Measurements from ENCODE around the gene TTF2.
"Not testable (repeated sequence)": the region's sequence is repeated elsewhere in the genome, so short reads cannot be mapped to it uniquely, and the experiment has no call there.

The TTF2 gene

DNA sequence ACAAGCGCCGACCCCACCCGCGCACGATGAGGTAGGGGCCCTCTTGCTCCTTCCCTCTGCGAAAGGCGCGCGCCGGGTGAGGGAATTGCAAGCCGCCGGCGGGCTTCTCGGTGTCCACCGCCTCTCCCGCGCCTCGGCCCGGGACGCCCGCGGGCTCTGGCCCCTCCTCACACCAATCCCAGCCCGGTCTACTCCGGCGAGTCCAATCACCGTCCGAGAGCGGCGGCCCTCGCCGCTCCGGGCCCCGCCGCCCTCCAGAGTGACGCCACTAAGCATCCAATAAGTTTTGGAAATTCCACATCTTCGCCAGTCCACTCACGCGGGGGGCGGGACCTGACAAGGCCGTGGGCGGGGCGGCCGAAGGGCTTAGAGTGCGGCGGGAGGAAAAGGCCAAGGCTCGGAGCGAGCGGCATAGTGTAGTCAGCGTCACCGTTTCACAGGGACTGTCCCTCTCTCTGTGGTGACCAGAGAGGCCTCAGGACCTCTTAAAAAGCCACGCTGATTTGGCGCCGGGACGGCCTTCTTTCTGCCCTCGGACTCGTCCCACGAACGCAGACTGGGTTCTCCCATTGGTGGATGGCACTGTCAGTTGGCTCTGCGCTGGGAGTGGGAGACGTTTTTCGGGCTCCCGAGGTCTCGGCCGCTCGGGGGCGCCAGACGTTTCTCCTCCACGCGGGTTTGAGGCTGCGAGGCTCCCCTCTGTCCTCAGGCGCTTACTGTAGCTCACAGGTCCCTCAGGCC is 61.6 kb downstream of the TTF2 start, which contains the start of gene TRIM45:
Gene TRIM45 (minus strand): TSS at position 161 of the 741 bp plus-strand sequence. CDS start 548 bp downstream, outside the sequence.
- peak; percentile 97 for DNase-seq

- no peak for DNase-seq
Observed at GRCh38 chr1:117122330-117123025, 62.4 kb downstream of the TTF2 start.

GRCh38 chr1:117123274-117123673 is 63.1 kb downstream of the TTF2 start:
- no peak for DNase-seq

DNA sequence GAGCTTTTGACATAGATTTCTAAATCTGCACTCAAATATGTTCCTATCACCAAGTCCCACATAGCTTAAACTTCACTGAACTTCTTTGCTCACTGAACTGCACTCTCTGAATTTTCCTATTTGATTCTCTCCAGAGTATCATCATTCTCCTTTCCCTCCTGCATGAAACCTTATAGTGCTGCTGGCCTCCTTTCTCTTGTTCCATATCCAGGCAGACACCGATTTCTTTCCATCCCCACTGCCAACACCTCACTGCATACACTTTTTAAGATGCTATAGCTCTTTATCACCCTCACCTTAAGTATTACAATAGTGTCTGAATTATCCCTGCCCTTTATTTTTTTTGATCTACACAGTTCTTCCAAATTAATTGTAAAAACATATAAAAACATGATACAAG is 64.5 kb downstream of the TTF2 start:
- DNase-seq = no peak

GRCh38 chr1:117127795-117128194 is 67.7 kb downstream of the TTF2 start:
- no peak for DNase-seq

- DNase-seq = peak; percentile 50
Observed at GRCh38 chr1:117128323-117129079, 68.4 kb downstream of the TTF2 start.

DNA sequence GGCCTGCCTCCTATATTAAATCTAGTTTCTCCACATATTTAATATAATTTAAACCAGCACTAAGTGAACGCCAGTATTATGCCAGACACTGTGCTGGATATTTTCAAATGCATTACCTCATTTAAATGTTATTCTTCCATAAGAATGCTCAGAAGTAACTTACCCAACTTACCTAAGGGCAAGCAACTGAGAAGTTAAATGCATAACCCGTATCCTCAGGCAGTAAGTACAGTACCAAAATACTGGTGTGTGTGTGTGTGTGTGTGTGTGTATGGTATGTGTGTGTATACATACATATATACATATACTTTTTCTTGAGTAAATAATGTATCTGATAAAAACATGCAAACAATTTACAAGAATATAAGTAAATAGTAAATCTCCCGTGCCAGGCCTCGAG is 70.4 kb downstream of the TTF2 start:
- no peak for DNase-seq

GRCh38 chr1:117135329-117135728 is 75.2 kb downstream of the TTF2 start:
- DNase-seq = no peak

- no peak for DNase-seq
Observed at GRCh38 chr1:117136749-117137148, 76.6 kb downstream of the TTF2 start.

- no peak for DNase-seq
Observed at GRCh38 chr1:117137281-117137855, 77.2 kb downstream of the TTF2 start.

GRCh38 chr1:117138106-117138505 is 78.0 kb downstream of the TTF2 start:
- no peak for DNase-seq

DNA sequence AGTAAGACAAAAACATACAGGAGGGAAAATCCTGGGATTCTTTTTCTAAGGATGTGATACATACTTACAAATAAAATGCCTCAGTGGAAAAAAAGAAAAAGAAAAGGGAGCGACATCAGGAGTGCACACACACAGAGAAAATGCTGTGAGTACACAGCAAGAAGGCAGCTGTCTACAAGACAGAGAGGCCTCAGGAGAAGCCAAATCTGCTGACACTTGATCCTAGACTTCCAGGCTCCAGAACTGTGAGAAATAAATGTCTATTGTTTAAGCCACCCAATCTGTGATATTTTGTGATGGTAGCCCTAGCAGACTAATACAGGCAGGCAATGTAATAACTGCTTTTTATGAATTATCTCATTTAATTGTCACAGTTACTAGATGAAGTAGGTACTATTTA is 78.4 kb downstream of the TTF2 start:
- no peak for DNase-seq

DNA sequence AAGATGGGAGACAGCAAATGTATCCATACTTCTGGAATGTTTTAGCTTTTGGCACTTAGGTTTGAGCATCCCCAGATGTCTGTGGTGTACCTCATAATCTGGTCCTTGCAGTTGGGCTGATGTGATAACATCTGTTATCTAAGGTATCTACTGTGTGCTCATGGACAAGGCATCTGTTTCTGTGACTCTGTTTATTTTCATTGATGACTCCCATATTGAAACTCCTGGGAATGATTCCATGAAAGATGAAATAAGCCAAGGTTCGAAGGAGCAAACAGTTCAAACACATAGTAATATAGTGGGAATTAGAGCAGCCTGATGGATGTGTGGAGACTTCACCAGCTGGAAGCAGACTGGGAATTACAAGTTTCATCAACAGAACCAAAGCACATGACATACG is 82.1 kb downstream of the TTF2 start:
- DNase-seq = peak; percentile 56

- no peak for DNase-seq
Observed at GRCh38 chr1:117143172-117143571, 83.0 kb downstream of the TTF2 start.

GRCh38 chr1:117143871-117144270 is 83.7 kb downstream of the TTF2 start:
- no peak for DNase-seq

DNA sequence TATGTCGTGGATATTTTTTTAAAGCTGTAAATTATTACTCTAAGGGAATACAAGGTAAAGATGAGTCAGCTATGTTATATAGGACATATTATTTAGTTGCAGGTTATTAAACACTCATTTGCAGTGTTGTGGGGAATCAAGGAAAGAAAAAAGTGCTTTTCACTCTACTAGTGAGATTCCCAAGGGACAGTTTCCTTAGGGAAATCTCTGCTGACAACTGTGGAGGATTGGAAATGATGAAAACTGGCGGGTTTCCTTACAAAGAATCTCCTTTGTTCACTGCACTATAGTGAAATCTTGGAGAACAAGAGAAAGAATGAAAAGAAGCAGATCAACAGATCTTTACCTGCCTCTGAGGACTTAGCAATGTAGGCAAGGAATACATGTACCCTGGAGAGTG is 85.9 kb downstream of the TTF2 start:
- peak; percentile 26 for DNase-seq

- DNase-seq = peak; percentile 98
Observed at GRCh38 chr1:117146575-117147340, 86.6 kb downstream of the TTF2 start.

DNA sequence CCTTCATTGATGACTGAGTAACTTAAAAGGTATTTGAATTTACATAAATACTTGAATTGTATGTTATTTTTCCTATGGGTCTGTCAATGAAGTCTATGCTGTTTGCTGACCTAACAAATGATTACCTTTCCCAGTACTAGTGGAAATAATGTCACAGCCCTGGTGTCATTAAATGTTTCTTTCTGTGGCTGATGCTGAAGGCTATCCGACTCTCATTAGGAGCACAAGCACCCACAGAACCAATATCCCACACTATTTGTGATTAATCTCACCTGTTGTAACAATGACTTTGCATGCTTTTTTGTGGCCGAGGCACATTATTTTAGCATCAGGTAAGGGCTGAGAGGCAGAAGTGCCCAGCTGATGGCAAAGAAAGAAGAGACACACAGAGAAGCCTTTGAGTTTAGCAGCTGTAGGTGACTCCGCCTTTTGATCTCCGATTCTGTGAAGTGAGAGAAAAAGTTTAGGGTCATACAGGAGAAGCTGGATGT is 87.3 kb downstream of the TTF2 start:
- no peak for DNase-seq

GRCh38 chr1:117147856-117148588 is 87.9 kb downstream of the TTF2 start:
- peak; percentile 64 for DNase-seq

DNA sequence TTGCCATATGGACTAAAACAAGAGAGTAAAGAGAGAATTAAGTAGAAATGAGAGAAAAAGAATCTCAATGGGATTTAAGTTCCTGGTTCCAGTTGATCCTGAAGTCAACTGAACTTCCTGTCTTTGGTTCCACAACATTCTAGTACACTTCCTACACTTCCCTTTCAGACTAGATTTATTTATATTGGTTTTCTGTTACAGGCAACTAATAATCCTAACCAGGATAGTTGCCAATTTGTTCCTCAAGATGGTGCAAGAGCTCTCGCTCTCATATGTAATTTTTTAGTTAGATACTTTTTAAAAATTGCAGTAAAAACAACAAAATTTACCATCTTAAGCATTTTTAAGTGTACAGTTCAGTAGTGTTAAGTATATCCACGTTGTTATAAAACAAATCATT is 90.2 kb downstream of the TTF2 start:
- DNase-seq = no peak

DNA sequence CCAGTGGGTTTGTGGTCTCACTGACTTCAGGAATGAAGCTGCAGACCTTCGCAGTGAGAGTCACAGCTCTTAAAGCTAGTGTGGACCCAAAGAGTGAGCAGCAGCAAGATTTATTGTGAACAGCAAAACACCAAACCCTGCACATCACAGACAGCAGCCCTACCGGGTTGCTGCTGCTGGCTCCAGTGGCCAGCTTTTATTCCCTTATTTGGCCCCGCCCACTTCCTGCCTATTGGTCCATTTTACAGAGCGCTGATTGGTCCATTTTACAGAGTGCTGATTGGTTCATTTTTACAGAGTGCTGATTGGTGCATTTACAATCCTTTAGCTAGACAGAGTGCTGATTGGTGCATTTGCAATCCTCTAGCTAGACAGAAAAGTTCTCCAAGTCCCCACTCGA is 91.2 kb downstream of the TTF2 start:
- not testable (repeated sequence) for DNase-seq

Measured in fibroblast of skin of scalp (primary cell).